SH-SY5Y (cell line): ENCODE measurements around the gene PNMA8B.

Experiments
- GATA2 ChIP-seq: IDR thresholded peaks from 2 replicates; pipeline ENCODE4 v1.6.1; 2011; ENCODE audit warnings: mild to moderate bottlenecking, low read depth, low read length
- GATA3 ChIP-seq: IDR thresholded peaks from 2 replicates; pipeline ENCODE4 v1.6.1; 2011; ENCODE audit warnings: low read depth, mild to moderate bottlenecking, low read length, moderate library complexity

- no peak for TF ChIP-seq GATA2
- TF ChIP-seq GATA3 = no peak
Measured at GRCh38 chr19:46450737-46451136, 44.9 kb downstream of the PNMA8B start.
